NB4 (cell line): ENCODE measurements around the gene MOB3B.

Experiments used
- DNase-seq: peaks from one replicate; pipeline ENCODE4 v3.0.0; 2010; ENCODE audit warnings: low read depth
- H3K4me3 ChIP-seq: one replicate; pipeline ENCODE4 v1.5.1; 2011; ENCODE audit warnings: mild to moderate bottlenecking, low read depth, low read length, moderate library complexity
- CTCF ChIP-seq: IDR thresholded peaks from one replicate; pipeline ENCODE4 v1.5.1; 2012; ENCODE audit warnings: low read depth, low read length
- MYC ChIP-seq: IDR thresholded peaks from 2 replicates; pipeline ENCODE4 v1.6.1; 2011; ENCODE audit warnings: low read depth, low read length
- POLR2A ChIP-seq: IDR thresholded peaks from 2 replicates; pipeline ENCODE4 v1.6.1; 2011; ENCODE audit warnings: mild to moderate bottlenecking; ENCODE audit not compliant: insufficient read length; ENCODE audit errors: extremely low read depth
- TF ChIP-seq, protein P1 (sequence below): IDR thresholded peaks from 2 replicates; pipeline ENCODE4 v1.6.1; 2011; ENCODE audit warnings: low read depth, low read length

The MOB3B gene

GRCh38 chr9:27427272-27427643 lies 102.4 kb downstream of the MOB3B start:
- TF ChIP-seq, protein P1, sequence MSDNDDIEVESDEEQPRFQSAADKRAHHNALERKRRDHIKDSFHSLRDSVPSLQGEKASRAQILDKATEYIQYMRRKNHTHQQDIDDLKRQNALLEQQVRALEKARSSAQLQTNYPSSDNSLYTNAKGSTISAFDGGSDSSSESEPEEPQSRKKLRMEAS: no peak
- TF ChIP-seq POLR2A (no peak), CTCF (no peak), MYC (no peak)
- no peak for DNase-seq
- H3K4me3 ChIP-seq: no peak overlapping the region

GRCh38 chr9:27426511-27427271 lies 102.9 kb downstream of the MOB3B start:
- DNase-seq: no peak
- TF ChIP-seq MYC: no peak
- TF ChIP-seq POLR2A: no peak
- TF ChIP-seq, protein P1: no peak
- TF ChIP-seq CTCF: no peak
- no peak overlapping the region for H3K4me3 ChIP-seq

DNA sequence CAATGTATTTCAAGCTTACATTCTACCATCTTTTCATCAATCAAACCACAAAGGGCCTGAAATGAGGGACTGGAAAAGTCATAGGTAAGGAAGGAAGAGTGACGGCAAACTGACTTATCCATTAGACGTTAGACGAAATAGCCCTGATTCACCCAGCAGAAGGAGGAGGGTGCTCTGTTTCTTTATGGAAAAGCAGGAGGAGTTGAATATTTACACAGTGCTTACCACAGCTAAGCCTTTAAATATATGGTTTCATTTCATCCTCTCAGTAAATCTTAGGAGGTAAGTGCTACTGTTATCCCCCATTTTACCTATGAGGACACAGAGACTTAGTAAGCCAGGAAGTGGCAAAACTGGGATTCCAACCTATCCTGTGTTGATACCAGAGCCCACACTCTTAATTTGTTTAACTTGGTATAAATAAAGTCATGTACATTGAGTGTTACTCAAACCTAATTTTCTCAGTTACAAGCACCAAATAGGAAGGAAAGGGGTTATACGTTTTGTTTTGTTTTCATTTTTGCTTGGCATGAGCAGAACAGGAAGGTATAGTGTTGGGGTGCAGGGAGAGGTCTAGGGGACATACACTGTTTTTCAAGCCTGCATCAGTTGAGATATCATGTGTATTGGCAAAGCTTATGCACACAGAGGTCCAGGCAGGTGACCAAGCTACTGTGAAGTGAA lies 103.6 kb downstream of the MOB3B start:
- TF ChIP-seq CTCF (no peak), MYC (no peak), POLR2A (no peak)
- TF ChIP-seq, protein P1: no peak
- DNase-seq: no peak
- no peak overlapping the region for H3K4me3 ChIP-seq

DNA sequence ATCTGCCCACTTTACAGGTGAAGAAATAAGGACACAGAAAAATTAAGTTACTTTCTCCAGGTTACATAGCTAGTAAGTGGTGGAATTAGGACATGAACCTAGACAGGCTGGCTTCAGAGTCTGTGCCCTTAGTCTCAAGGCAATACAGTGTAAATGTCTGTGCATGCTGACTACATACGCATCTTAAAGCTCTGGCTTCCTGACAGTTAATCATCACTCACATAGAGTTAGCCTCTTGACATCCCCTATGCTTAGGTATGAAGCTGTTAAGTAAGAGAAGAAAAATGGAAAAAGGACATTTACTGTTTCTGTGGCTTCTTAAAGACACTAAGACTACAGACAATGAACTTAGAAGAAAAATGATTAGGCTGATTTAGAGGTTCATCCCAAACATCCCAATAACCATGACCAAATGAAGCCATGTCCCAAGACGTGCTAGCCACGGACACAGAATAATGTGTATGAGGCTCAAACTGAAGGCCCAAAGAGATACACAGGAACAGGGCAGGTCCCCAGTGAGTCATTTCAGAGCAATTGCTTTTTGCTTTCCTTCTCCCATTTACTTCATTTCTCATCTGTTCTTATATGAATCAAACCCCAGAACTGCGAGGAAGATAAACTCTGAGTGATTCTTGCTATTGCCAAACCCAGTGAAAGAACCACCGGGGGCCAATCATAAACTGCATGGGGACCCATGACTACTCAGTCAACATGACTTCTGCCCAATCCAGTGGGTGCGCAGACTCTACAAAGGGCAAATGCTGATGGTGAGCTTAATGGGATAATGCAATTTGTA lies 105.5 kb downstream of the MOB3B start:
- H3K4me3 ChIP-seq: no peak overlapping the region
- TF ChIP-seq CTCF (no peak), POLR2A (no peak)
- TF ChIP-seq, protein P1: no peak
- no peak for DNase-seq

DNA sequence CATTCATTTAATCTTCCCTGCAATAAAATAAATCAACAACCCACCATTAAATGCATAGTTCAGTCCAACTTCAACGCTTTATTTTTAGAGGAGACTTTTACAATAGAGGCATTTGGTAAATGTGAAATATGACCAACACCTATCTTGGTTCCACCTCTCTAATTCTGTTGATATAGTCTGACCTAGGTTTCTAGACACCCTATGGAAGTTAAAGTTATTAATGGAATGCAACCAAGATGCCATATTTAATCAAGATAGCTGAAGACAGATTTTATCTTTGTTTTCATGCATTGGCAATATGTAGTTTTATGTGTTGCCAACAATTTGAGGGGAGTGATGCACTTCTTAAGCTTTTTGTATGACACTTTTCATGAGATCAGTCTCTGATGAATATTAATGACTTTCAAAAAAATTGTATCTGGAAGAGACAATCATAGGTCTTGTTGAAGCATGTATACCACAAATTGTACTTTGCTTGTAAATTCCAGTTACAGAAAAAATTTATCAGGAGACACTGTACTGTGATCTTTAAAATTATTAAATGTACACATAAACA lies 107.3 kb downstream of the MOB3B start:
- TF ChIP-seq CTCF: no peak
- no peak for TF ChIP-seq POLR2A
- TF ChIP-seq, protein P1: no peak
- TF ChIP-seq MYC: no peak
- no peak for DNase-seq
- H3K4me3 ChIP-seq: no peak overlapping the region
